NB4 (cell line): Measurements from ENCODE around the gene CMSS1.
A peak's percentile ranks its signal among the peaks of the same experiment; 100 is the strongest.

ENCODE experiments used
- DNase-seq: peaks from one replicate; pipeline ENCODE4 v3.0.0; 2010; ENCODE audit warnings: low read depth
- H3K4me3 ChIP-seq: one replicate; pipeline ENCODE4 v1.5.1; 2011; ENCODE audit warnings: mild to moderate bottlenecking, low read depth, low read length, moderate library complexity
- MYC ChIP-seq: IDR thresholded peaks from 2 replicates; pipeline ENCODE4 v1.6.1; 2011; ENCODE audit warnings: low read depth, low read length
- POLR2A ChIP-seq: IDR thresholded peaks from 2 replicates; pipeline ENCODE4 v1.6.1; 2011; ENCODE audit warnings: mild to moderate bottlenecking; ENCODE audit not compliant: insufficient read length; ENCODE audit errors: extremely low read depth
- TF ChIP-seq, protein P1 (sequence below): IDR thresholded peaks from 2 replicates; pipeline ENCODE4 v1.6.1; 2011; ENCODE audit warnings: low read depth, low read length
- TF ChIP-seq, protein P2 (sequence below): IDR thresholded peaks from one replicate; pipeline ENCODE4 v1.5.1; 2012; ENCODE audit warnings: low read depth, low read length

Gene CMSS1

DNA sequence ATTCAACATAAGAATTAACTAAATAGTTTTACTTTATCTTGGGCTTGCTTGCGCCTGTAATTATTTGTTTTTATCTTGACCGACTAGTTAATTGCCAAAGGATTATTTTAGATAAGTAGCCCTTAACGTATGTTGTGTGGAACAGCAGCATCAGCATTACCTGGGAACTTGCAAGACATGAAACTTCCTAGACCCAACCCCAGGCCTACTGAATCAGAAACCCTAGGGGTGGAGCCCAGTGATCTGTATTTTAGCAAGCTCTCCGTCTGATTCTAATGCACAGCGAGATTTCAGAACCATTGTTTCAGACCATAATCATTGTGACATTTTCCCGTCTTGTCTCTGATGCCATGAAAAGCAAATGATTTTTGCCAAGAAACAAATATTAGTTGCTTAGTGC is 265.5 kb downstream of the CMSS1 start:
- no peak for DNase-seq
- no peak overlapping the region for H3K4me3 ChIP-seq
- TF ChIP-seq POLR2A: no peak
- TF ChIP-seq MYC: no peak
- TF ChIP-seq, protein P1, sequence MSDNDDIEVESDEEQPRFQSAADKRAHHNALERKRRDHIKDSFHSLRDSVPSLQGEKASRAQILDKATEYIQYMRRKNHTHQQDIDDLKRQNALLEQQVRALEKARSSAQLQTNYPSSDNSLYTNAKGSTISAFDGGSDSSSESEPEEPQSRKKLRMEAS: no peak
- TF ChIP-seq, protein P2, sequence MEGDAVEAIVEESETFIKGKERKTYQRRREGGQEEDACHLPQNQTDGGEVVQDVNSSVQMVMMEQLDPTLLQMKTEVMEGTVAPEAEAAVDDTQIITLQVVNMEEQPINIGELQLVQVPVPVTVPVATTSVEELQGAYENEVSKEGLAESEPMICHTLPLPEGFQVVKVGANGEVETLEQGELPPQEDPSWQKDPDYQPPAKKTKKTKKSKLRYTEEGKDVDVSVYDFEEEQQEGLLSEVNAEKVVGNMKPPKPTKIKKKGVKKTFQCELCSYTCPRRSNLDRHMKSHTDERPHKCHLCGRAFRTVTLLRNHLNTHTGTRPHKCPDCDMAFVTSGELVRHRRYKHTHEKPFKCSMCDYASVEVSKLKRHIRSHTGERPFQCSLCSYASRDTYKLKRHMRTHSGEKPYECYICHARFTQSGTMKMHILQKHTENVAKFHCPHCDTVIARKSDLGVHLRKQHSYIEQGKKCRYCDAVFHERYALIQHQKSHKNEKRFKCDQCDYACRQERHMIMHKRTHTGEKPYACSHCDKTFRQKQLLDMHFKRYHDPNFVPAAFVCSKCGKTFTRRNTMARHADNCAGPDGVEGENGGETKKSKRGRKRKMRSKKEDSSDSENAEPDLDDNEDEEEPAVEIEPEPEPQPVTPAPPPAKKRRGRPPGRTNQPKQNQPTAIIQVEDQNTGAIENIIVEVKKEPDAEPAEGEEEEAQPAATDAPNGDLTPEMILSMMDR: no peak

DNA sequence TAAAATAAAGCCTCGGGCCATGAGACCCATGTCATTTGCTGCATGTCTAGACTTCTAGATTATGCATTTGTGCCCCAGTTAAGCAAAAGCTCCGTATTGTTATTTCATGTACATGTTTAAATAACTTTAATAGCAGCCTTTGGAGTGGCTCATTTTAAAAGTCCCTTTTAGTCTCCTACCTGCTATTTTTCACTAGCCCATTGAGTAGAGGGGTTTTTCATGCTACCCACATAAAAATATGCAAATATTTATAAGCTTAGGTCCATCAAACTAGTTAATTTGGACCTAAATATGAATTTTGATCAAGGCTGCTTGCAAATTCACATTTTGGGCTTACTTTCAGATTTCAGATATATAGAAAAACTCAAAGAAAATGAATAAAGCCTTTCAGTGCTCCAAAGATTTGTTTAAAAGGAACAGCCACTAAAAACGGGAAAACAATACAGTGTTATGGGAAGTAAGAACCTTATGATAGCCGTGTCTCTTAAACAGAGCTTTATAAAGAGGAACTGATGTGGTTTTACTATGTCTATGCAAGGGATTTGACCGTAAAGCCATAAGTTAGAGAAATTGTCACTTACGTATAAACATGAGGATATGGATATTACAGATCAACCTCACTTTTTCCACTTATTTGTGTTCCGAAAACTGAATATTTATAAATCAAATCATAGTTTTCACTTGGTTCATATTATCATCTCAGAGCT is 266.6 kb downstream of the CMSS1 start:
- H3K4me3 ChIP-seq: no peak overlapping the region
- peak; percentile 58 for DNase-seq
- TF ChIP-seq, protein P2: no peak
- no peak for TF ChIP-seq POLR2A
- TF ChIP-seq, protein P1: no peak
- TF ChIP-seq MYC: no peak

DNA sequence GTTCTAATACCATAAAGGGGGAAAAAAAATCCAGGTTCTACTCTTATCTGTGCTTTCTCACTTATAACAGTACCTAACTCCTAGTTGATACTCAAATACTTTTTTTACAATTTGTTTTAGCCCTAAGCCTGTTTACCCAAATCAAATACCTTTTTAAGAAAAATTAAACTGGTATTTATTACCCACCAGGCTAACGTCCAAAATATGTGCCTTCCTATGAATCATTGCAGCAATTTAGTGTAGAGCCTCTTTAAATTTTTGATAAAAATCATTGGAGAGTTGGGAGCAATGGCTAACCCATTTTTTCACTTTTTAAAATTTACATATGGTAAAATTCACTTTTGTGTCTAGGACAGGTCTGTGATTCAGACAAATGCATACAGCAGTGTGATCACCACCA is 268.7 kb downstream of the CMSS1 start:
- TF ChIP-seq, protein P1: no peak
- TF ChIP-seq POLR2A (no peak), MYC (no peak)
- TF ChIP-seq, protein P2: no peak
- no peak for DNase-seq
- no peak overlapping the region for H3K4me3 ChIP-seq

DNA sequence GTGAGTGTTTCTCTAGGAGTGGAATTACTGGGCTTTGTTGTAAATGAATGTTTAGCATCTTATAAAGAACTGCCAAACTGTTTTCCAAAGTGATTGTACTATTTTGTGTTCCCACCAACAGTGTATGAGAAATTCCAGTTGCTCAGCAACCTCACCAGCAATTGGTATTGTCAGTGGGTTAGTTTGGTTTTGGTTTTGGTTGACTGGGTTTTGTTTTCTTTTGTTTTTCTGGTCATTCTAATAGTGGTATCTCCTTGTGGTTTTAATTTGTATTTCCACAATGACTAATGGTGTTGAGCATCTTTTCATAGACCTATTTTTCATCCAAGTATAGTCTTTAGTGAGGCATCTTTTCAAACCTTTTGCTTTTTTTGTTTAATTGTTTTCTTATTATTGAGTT is 269.5 kb downstream of the CMSS1 start:
- DNase-seq: peak; percentile 8
- H3K4me3 ChIP-seq: no peak overlapping the region
- TF ChIP-seq POLR2A (no peak), MYC (no peak)
- TF ChIP-seq, protein P1: no peak
- TF ChIP-seq, protein P2: no peak

DNA sequence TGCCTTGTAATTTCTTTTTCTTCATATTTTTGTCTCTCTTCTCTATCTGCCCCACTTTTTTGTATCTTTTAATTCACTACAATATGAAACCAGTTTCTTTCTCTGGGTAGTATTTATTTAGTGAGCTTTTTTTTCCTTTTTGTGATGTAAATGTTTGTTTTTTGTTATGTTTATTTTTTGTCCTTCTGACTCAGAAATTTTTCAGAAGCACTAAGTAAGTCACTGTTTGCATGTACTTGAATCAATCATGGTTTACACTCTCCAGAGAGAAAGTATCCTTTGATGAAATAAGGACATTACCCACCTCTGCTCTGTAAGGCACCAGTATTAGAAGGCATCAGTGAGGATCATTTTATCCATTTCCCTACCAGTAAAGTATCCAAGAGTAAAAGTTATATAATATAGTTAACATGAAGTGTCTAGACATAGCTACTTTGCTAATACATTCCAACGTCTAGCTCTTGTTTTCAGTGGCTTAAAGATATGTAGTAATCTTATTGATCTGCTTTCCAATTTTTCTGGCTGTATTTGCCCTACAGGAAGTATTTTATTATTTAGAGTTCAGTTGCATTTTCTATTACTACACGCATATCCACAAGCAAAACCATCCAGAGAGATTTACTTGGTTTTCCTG is 271.2 kb downstream of the CMSS1 start:
- TF ChIP-seq, protein P2: no peak
- TF ChIP-seq, protein P1: no peak
- TF ChIP-seq MYC: no peak
- no peak for DNase-seq
- H3K4me3 ChIP-seq: peak overlapping the region; percentile 46
